AG08396 (cell line): ENCODE measurements around the gene AGGF1.
"Not testable (repeated sequence)": the region's sequence is repeated elsewhere in the genome, so short reads cannot be mapped to it uniquely, and the experiment has no call there.

Experiments used
- DNase-seq: peaks from one replicate; pipeline ENCODE4 v3.0.0; 2012; ENCODE audit warnings: low spot score, mixed read lengths

The AGGF1 gene

DNA sequence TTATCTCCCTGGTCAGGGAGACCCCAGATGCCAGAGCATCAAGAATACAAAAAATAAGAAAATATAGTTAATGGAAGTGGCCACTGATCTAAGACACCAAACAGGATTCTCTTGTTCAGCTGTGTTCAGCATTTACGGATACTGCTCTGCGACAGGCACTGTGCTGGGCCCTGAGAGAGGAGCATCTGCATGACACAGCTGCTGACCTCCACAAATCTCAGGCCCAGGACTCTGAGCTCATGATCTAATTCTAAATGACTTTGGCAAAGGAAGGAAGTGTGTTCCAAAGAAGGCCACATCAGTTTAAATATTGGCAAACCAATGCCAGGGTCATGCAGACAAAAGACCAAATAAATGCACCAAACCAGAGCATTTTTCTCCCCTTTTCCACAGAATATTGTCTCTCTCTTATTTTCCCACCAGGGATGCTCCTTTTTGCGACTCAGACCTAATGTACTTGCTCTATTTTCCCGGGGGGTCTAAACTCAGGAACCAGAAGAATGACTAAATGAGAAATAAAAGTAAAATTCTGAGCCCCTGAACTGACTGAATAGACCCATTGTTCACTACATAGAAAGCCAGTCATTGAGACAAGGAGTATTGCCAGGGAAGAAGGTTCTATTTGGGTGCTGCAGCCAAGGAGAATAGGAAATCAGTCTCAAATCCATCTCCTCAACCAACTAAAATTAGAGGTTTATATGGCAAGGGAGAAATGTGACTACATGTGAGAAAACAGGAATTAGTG lies 1.4 kb upstream of the AGGF1 start:
- no peak for DNase-seq

DNA sequence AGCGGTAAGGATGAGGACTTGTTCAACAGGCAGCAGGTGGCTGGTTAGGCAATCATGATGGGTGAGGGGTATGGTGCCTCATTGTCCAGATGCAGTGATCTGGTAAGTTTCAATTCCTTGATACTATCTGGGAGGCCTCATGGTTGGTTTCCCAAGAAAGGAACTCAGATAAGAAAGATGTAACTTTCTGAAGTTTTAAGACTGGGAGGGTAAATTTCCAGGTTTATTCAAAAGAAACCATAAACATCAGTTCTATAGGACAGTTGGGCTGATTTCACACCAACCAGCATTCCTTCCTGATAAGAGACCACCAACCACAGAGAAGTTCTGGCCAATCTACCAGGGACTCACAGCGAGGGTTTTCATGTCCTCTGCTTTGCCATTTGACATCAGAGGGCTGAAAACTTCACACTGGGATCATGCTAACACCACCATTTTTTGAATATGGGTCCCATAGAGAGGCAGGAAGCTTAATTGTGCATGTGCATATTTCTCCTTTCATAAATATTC lies 773 bp upstream of the AGGF1 start:
- no peak for DNase-seq

DNA sequence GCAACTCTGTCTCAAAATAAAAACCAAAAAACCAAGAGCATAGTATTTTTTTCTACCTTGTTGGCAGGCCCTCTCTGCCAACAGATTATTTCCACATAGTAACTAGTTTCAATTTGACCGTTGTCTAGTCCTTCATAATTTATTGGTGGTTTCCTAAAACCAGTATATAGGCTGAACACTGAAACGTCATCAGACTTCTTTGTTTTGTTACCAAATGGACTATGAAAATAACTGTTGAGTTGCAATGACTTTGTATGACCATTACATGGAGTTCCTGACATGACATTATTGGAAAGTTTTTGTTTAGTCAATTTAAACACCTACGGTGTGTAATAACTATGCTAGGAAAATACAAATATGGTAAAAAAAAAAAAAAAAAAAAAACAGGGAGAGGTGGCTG lies 1.7 kb downstream of the AGGF1 start:
- DNase-seq: no peak

DNA sequence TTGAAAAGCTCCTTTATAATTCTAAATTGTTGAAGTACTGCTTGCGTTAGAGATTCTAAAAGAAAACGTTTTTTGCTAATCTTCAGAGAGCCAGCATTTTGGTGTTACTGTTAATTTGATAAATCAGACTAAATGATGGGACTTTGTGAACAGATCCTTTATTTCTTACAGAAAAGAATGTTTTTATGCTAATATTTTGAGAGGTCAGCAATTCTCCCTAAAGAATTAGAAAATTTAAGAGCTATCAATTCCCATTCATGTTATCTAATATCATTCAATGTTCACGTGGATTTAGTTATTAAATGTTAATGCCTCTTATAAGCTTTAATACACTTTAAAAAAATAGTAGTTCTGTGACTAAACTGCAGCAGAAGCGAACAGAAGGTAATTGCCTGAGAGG lies 2.4 kb downstream of the AGGF1 start:
- no peak for DNase-seq

DNA sequence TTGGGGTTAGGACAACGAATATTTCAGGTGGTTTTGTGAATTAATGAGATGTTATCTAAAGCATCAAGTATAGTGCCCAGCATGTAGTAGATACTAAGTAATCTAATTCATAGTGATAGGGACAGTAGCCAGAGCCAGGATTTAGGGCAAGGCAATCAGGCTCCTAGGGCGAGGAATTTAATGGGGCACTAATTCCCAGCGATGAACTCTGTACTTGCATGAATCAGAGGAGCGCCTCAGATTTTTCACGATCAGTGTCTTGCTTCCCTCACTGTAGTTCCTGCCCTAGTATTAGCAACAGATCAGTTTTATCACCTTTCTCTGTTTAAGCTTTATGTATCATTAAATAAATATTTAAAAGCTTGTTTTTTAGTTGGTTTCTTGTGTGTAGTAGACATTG lies 3.1 kb downstream of the AGGF1 start:
- DNase-seq: no peak

DNA sequence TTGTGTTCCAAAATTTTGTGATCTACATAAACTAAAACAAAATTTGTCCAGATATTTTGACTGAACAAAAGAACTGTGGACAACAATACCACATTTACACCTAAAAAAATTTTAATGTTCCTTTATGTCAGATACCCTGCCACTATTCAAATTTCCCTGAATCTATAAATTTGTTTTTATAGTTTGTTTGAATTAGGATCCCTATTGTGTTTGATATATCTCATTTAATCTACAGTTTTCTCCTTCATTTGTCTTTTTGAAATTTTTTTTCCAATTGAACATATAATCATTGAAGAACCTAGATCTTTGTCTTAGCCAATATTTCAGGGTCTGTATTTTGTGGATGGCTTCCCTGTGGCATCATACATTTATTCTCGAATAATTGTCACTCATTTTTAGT lies 5.7 kb downstream of the AGGF1 start:
- DNase-seq: no peak

DNA sequence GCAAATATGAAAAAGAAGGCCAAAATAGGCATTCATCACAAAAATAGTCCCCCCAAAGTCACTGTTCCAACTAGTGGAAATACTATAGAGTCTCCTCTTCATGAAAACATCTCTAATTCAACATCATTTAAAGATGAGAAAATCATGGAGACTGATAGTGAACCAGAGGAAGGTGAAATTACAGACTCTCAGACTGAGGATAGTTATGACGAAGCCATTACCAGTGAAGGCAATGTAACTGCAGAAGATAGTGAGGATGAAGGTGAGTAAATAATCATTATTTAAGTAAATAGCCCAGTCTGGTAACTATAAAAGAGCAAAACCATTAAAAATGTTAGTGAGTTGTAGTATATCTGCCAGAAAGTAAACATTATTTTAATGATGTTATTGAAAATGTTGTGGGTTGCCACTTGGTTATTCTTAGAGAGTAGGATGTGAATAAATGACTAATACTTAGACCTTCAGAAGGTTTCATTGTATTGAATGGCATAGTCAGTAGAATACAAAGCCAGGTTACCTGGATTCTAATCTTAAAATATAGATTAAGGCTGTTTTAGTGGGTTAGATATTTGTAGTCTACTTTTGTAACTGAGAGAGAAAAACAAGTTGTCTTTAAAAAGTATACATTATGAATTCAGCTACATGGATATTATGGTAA lies 16.3 kb downstream of the AGGF1 start:
- DNase-seq: no peak

DNA sequence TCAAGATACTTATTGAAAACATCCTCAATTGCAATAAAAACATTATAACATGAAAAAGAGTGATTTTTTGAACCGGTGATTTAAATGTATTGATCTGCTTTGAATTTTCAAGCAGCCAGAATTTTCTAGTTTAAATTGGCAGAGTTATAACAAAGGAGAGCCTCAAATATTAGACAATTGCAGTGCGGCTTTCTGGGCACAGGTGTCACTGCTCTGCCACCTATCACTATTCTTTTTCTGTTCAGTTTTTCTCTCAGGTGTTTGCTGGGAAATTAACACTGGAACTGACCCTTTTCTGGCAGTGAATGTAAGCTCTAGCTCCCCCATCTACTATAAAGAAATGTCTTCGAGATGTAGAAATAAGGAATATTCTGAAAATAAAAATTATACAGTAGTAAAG lies 33.8 kb downstream of the AGGF1 start:
- no peak for DNase-seq

DNA sequence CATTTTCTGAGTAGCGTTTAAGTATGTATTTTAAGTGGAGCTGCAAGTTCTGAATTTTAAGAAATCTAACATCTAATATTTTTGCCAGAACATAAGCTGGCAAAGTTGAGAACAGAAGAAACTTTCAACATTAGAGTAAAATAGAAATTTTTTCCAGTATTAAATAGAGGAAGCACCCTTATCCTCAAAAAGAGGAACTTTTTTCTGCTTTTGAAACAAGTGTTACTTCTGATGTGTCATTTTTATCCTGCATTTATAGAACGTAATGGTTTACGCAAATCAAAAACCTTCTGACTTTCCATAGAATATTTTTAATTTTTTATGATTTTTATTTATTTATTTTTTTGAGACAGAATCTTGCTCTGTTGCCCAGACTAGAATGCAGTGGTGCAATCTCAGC lies 35.1 kb downstream of the AGGF1 start:
- DNase-seq: no peak

DNA sequence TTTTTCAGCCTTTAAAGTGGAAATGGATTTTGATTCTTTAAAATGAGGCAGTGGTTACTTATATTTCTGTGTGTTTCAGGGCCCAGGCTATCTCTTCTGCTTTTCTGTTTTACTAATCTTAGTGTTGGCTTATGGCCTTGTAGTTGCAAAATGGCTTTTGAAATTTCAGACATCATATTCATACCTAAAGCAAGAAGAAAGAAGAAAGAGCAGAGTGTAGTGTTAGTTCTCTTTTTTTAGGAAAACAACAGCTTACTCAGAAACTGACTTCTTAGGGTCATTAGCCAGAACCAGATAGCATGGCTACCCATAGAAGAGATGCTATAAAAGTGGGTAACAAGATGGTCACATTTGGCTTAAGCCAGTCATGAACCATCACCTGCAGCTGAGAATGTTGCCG lies 36.0 kb downstream of the AGGF1 start:
- DNase-seq: no peak

DNA sequence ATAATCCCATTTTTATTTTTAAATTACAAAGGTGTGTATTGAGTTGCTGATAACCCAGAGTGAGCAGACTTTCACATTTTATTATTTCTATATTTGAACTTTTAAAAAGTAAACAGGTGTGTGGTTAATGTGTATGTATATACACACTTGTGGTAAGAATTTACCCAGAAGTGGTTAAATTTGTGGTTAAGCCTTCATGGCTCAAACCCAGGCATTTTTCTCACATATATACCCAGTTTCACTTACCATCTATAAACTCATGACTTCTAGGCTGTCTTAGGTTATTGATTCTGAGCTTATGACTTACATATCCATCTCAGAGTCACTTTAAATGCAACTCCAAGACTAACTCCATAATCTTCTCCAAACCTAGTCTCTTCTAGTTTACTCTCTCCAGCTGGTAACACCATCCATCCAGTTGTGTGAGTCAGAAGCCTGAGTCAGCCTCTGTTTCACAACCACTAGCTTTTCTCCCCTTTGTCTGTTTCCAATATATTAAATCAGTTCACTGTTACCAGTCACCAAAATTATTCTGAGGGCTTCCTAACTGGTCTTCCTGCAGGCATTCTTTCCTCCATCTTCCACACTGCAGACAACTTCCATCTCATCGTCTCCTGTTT lies 36.7 kb downstream of the AGGF1 start:
- DNase-seq: peak; percentile 64

DNA sequence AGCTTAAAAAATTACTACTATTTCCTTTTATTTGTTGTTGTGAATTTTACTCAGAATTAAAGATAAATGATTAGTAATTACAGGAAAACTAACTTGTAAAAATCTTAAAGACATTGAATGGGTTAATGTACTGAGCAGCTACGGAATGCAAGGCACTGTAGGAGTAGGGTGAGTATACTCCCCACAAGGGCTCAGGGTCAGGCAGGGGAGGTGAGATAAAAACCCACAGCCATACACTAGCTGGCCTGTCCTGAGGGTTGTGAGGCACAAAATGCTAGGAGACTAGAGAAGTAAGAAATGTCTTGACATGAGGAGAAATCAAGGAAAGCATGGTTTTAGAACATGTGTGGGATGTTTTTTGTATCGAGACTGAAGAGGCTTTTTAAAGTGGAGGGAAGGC lies 43.5 kb downstream of the AGGF1 start:
- DNase-seq: peak; percentile 75

DNA sequence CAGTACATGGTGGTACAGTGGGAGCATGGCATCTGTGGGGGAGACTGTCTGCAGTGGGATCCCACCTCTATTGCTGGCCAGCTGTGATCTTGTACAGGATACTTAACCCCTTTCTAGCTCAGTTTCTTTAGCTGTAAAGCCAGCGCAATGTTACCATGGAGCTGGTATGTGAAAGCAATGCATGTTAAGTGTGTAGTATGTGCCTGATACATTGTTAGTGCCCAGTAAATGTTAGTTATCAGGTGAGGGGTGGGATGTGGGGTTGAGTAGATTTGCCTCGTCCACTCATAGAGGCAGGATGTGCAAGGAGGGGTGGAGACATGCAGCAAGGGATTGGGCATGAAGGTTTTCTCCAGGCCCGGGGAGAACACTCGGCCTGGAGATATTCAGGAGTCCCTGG lies 44.5 kb downstream of the AGGF1 start:
- DNase-seq: no peak

DNA sequence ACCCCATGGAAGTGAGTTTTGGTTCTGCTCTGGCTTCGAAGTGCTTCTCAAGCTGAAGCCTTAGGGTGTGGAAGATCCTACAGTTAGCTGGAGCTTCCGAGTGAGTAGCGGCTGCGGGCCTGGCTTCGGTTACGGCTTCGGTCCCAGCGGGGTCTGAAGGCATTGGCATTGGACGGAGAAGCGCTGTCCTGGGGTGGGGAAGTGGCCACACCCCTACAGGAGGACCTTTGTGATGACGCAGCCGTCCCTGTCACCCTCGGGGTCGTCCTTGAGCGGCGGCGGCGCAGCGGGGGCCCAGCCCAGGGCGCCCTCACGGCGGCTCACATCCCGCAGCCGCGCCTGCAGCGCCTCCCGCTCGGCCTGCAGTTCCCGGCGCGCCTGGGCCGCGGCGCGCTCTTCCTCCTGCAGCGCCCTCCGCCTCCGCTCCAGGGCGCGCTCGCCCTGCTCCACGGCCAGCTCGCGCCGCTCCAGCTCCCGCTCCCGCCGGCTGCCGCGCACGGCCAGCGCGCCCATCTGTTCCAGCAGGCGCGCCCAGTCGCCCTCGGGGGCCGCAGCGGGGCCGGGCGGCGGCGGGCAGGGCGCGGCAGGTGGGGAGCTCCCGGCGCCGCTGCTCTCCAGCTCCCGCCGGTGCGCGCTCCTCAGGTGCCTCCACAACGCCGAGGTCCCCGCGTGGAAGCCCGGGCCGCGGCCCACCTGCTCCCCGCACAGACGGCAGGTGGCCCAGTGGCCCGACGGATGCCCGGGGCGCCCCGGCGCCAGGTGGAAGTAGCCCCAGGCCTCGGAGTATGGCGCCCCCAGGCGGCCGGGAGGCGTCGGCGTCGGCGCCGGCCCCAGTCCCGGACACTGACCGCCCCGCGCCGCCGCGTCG lies 47.0 kb downstream of the AGGF1 start:
- peak; percentile 65 for DNase-seq

DNA sequence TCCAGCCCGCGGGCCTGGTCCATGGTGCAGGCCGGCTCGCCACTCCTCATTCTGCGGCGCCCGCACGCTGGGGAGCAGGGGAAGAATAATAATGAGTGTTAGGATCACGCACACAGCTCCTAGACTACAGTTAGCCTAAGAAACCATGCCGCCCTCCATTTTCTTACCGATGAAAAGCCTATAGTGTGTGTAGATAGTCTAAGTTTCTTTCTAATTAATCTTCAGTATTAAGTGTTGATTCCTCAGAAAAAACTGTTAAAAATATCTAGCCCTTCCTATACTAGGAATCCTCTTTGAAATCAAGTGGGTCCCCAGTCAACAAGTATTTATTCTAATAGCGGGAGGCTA lies 47.6 kb downstream of the AGGF1 start:
- no peak for DNase-seq

DNA sequence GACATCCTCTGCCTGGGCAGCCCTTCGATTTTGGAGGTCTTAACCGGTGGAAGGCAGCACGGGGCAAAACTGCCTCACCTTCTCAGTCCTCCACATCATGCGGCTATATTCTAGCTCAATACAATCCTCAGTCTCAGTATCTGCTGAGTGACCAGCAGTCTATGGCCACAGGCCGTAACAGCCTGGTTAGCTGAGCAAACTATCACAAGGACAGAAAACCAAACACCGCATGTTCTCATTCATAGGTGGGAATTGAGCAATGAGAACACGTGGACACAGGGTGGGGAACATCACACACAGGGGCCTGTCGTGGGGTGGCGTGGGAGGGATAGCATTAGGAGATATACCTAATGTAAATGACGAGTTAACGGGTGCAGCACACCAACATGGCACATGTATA lies 50.3 kb downstream of the AGGF1 start:
- not testable (repeated sequence) for DNase-seq

DNA sequence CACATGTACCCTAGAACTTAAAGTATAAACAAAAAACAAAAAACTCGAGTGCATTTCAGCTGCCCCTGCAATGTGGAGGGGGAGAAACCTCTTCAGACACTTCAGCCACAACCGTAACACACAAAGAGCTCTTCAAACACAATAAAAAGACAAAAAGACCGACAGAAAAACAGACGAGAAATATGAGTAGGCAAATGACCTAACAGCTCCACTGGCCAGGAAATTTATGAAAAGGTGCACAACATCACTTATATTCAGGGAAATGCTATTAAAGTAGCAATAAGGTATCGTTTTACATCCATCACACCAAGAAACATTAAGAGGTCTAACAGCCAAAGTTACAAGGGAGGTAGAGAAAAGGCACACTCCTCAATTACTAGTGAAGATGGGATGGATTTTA lies 50.7 kb downstream of the AGGF1 start:
- no peak for DNase-seq

DNA sequence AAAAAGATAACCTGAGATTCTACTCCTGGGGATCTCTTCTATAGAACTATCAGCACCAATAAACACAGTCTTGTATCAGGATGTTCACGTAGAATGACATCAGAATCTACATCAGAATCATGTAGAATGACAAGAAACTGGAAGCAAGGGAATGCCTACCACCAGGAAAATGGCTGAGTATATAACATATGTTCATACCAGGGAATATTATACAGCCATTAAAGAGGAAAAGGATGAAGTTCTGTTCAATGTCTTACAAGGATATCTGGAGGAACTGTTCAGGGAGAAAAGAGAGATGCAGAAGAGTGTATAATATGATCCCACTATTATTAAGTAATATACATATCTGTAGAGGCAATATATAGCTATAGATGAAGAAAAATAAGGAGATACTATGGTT lies 52.1 kb downstream of the AGGF1 start:
- no peak for DNase-seq

DNA sequence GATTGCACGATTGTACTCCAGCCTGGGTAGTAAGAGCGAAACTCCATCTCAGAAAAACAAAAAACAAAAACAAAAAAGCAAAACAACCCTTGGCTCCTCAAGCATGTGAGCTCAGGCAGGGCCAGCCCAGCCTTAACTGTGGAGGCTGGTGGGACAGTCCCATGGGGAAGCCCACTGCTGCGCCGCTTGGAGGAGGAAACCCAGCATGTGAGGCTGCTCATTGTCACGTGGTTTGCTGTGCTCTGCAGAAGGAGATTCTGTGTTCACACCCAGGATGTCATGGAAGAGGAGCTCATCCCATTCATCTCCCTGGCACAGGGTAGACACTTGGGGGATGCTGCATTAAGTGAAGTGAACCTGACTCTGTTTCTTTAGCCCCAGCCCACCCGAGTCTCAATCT lies 52.9 kb downstream of the AGGF1 start:
- DNase-seq: no peak

DNA sequence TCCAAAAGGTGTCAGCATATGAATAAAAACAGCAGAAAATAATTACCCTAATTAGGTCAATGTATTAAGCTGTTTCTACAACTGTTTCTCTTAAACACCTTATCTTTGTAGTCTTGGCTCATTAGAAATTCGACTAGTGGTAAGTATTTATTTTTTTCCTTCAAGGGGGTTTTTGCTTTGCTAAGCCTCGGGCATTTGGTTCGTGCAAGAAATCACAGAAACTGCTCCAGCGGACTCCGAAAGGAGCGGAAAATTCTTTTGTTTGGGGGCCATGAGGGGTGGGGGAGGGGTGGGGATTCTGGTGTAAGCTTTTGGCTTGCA lies 56.1 kb downstream of the AGGF1 start:
- no peak for DNase-seq

DNA sequence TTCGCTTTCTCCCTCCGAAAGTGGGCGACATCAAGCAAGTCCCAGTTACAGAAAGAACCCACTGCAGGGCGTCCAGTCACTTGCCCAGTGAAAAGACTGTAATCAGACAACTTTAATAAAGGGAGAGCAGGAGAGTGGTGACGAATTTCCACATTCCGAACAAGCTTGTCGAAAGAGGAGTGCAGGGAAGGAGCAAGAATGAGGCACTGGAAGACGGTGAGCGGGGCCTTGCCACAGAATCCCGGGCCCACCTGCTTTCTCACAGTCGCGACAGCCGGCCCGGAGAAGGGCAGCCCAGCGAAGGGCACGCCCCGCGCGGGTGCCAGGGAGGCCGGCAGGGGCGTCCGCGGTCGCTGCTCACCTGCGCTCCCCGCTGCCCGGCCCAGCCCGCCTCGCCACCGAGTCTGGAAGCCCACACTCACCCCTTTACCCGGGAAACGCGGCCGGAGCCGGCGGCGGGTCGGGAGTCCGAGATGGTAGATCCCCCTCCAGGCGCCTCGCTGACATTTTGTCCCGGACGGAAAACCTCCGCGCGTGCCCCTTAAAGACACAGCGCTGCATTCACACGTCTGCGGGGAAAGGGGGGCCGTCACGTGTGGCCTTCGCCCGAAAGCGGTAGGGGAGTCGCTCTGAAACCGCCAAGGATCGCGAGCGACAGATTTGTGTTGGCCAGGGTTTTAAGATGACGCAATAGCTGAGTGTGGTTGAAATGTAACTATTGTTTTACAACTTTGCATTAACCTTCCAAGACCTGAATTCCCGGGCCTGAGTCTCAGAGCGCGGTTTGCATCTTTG lies 56.7 kb downstream of the AGGF1 start, which contains the start of gene ZBED3:
ZBED3 (minus strand) TSS at position 597 of the 795 bp plus-strand sequence. CDS start 9,407 bp downstream, outside the sequence.
- peak; percentile 73 for DNase-seq
